H1 (cell line): Measurements from ENCODE around the gene ASH1L. TPM values are rescaled to one million over a fixed set of nuclear protein-coding genes. Genes with fewer than 3 reads are reported as not detected.

Experiments used
- CTCF ChIA-PET: fragments of 300-600 bp; sonication (Branson Sonifier 250); formaldehyde crosslinking; loops from one replicate; lab custom pipeline; 2021; ENCODE audit not compliant: partially characterized antibody; lab: Charles Lee
- POLR2A ChIA-PET: fragments of 300-600 bp; sonication (Branson Sonifier 250); formaldehyde crosslinking; loops from one replicate; lab custom pipeline; 2021; ENCODE audit warnings: inconsistent platforms; ENCODE audit not compliant: partially characterized antibody; lab: Charles Lee
- DNase-seq, 2 experiments: peaks; one replicate each; pipeline versions ENCODE4 v3.0.0 to v3.0.0-alpha.2; 2010 to 2022; ENCODE audit warnings: low spot score in 2 of 2, low read depth in 1 of 2, mixed read lengths in 1 of 2
- FAIRE-seq: peaks from 2 replicates; lab custom pipeline; 2011; peaks lifted over from hg19 to GRCh38; lab: Jason Lieb, UNC
- H2AFZ ChIP-seq: 2 replicates; pipeline ENCODE4 v1.8.1; 2012; ENCODE audit warnings: low read length, inconsistent platforms
- H2AK5ac ChIP-seq: 2 replicates; pipeline ENCODE4 v1.6.1; 2013; ENCODE audit warnings: low read depth, low read length
- H2BK120ac ChIP-seq: replicated peaks from 2 replicates; pipeline ENCODE3; 2013; ENCODE audit warnings: low read depth, low read length, inconsistent platforms
- H2BK12ac ChIP-seq: 2 replicates; pipeline ENCODE4 v1.6.1; 2013; ENCODE audit warnings: low read depth, low read length
- H2BK15ac ChIP-seq: 2 replicates; pipeline ENCODE4 v1.6.1; 2013; ENCODE audit warnings: low read length
- H2BK20ac ChIP-seq: 2 replicates; pipeline ENCODE4 v1.6.1; 2013; ENCODE audit warnings: low read length
- H2BK5ac ChIP-seq: 2 replicates; pipeline ENCODE4 v1.6.1; 2013; ENCODE audit warnings: low read depth, low read length
- H3K14ac ChIP-seq: 2 replicates; pipeline ENCODE4 v1.6.1; 2013; ENCODE audit warnings: inconsistent platforms; ENCODE audit not compliant: insufficient read length
- H3K18ac ChIP-seq: 2 replicates; pipeline ENCODE4 v1.6.1; 2013; ENCODE audit warnings: low read length; ENCODE audit errors: extremely low read depth
- H3K23ac ChIP-seq: 2 replicates; pipeline ENCODE4 v1.6.1; 2013; ENCODE audit warnings: inconsistent platforms; ENCODE audit not compliant: insufficient read length
- H3K23me2 ChIP-seq: 2 replicates; pipeline ENCODE4 v1.6.1; 2013; ENCODE audit warnings: low read depth, low read length
- H3K27ac ChIP-seq: 2 replicates; pipeline ENCODE4 v1.6.1; 2011; ENCODE audit warnings: low read depth, low read length, inconsistent platforms
- H3K27me3 ChIP-seq, 4 experiments: replicated peaks in 1 of 4; 1 replicate in 1 of 4; 2 replicates in 3 of 4; pipeline versions ENCODE4 v1.6.1 to v1.8.1; 2011 to 2013; ENCODE audit warnings: low read length in 3 of 4, mild to moderate bottlenecking in 3 of 4, inconsistent platforms in 2 of 4, mixed read lengths in 2 of 4, moderate library complexity in 1 of 4; ENCODE audit not compliant: control insufficient read depth in 3 of 4, insufficient read depth in 3 of 4; ENCODE audit errors: extremely low read depth in 1 of 4
- H3K36me3 ChIP-seq, 4 experiments: 2 replicates each; pipeline versions ENCODE4 v1.6.1 to v1.8.1; 2011 to 2013; ENCODE audit warnings: mild to moderate bottlenecking in 4 of 4, low read length in 3 of 4, moderate library complexity in 2 of 4, control low read depth in 1 of 4, inconsistent platforms in 1 of 4; ENCODE audit not compliant: insufficient read depth in 4 of 4, control insufficient read depth in 2 of 4
- H3K4ac ChIP-seq: replicated peaks from 2 replicates; pipeline ENCODE3; 2013; ENCODE audit warnings: low read length, low read depth, mixed read lengths, inconsistent platforms; ENCODE audit not compliant: insufficient read length
- H3K4me1 ChIP-seq, 4 experiments: replicated peaks in 1 of 4; 1 replicate in 1 of 4; 2 replicates in 3 of 4; pipeline versions ENCODE4 v1.6.1 to v1.8.1; 2011 to 2013; ENCODE audit warnings: low read length in 3 of 4, inconsistent platforms in 2 of 4, mixed read lengths in 1 of 4; ENCODE audit not compliant: insufficient read depth in 4 of 4, control insufficient read depth in 3 of 4
- H3K4me2 ChIP-seq, 2 experiments: 2 replicates each; pipeline versions ENCODE4 v1.6.1 to v1.8.1; 2011 to 2013; ENCODE audit warnings: low read depth in 2 of 2, low read length in 2 of 2, control low read depth in 1 of 2, inconsistent platforms in 1 of 2, mild to moderate bottlenecking in 1 of 2; ENCODE audit not compliant: insufficient read depth in 1 of 2
- H3K4me3 ChIP-seq, 4 experiments: fragments of 200-600, 300-600 bp in 1 of 4; sonication (generic), shearing (Covaris generic), sonication (Bioruptor Twin) in 1 of 4; 2 replicates each; pipeline versions ENCODE4 v1.5.1 to v1.8.1; 2011 to 2016; ENCODE audit warnings: low read length in 4 of 4, low read depth in 3 of 4, control low read depth in 2 of 4, inconsistent platforms in 2 of 4, mild to moderate bottlenecking in 2 of 4, mixed read lengths in 1 of 4, moderate library complexity in 1 of 4; ENCODE audit not compliant: insufficient read depth in 2 of 4; ENCODE audit errors: extremely low read depth in 1 of 4
- H3K56ac ChIP-seq: replicated peaks from 2 replicates; pipeline ENCODE3; 2013; ENCODE audit warnings: low read depth, mild to moderate bottlenecking, mixed read lengths, low read length, inconsistent platforms; ENCODE audit not compliant: insufficient read length
- H3K79me1 ChIP-seq: 2 replicates; pipeline ENCODE4 v1.6.1; 2013; ENCODE audit warnings: low read depth, low read length, control low read depth
- H3K79me2 ChIP-seq, 2 experiments: 2 replicates each; pipeline versions ENCODE4 v1.6.1 to v1.8.1; 2012 to 2013; ENCODE audit warnings: low read length in 2 of 2, mild to moderate bottlenecking in 2 of 2, inconsistent platforms in 1 of 2; ENCODE audit not compliant: insufficient read depth in 2 of 2, control insufficient read depth in 1 of 2
- H3K9ac ChIP-seq, 4 experiments: replicated peaks in 1 of 4; 1 replicate in 1 of 4; 2 replicates in 3 of 4; pipeline versions ENCODE4 v1.6.1 to v1.8.1; 2011 to 2013; ENCODE audit warnings: low read depth in 3 of 4, low read length in 3 of 4, control low read depth in 2 of 4, mild to moderate bottlenecking in 2 of 4, moderate library complexity in 2 of 4, inconsistent platforms in 1 of 4; ENCODE audit errors: extremely low read depth in 1 of 4
- H3K9me3 ChIP-seq, 2 experiments: 2 replicates each; pipeline versions ENCODE4 v1.6.1 to v1.8.1; 2012 to 2013; ENCODE audit warnings: mild to moderate bottlenecking in 2 of 2, moderate library complexity in 2 of 2, control low read depth in 1 of 2, inconsistent platforms in 1 of 2, low read depth in 1 of 2, low read length in 1 of 2, mixed read lengths in 1 of 2; ENCODE audit not compliant: insufficient read depth in 2 of 2
- H4K20me1 ChIP-seq, 2 experiments: replicated peaks in 1 of 2; 2 replicates each; pipeline versions ENCODE3 to v1.8.1; 2011 to 2013; ENCODE audit warnings: inconsistent platforms in 2 of 2, low read length in 2 of 2, mild to moderate bottlenecking in 1 of 2; ENCODE audit not compliant: insufficient read depth in 2 of 2, control insufficient read depth in 1 of 2
- H4K5ac ChIP-seq: 2 replicates; pipeline ENCODE4 v1.6.1; 2013; ENCODE audit warnings: low read length, low read depth, mixed read lengths, inconsistent platforms; ENCODE audit not compliant: insufficient read length
- H4K8ac ChIP-seq: 2 replicates; pipeline ENCODE4 v1.8.0; 2013; ENCODE audit warnings: mild to moderate bottlenecking, moderate library complexity, low read length, inconsistent platforms; ENCODE audit not compliant: insufficient read depth; ENCODE audit errors: extremely low read depth
- H4K91ac ChIP-seq: replicated peaks from 2 replicates; pipeline ENCODE3; 2013; ENCODE audit warnings: low read length, mixed read lengths, inconsistent platforms; ENCODE audit not compliant: insufficient read length
- ATF3 ChIP-seq: IDR thresholded peaks from 2 replicates; pipeline ENCODE4 v1.6.1; 2011; ENCODE audit warnings: low read depth, mild to moderate bottlenecking, low read length; ENCODE audit not compliant: insufficient read depth
- CHD2 ChIP-seq: IDR thresholded peaks from 2 replicates; pipeline ENCODE4 v1.6.1; 2012; ENCODE audit warnings: low read length, improper control_type of control experiment
- HDAC6 ChIP-seq: IDR thresholded peaks from one replicate; pipeline ENCODE4 v1.7.1; 2012; ENCODE audit warnings: low read depth, mild to moderate bottlenecking, inconsistent platforms, low read length, moderate library complexity
- JUN ChIP-seq: IDR thresholded peaks from 2 replicates; pipeline ENCODE4 v1.6.1; 2011; ENCODE audit warnings: low read depth, mild to moderate bottlenecking, improper control_type of control experiment, low read length
- RXRA ChIP-seq: IDR thresholded peaks from 2 replicates; pipeline ENCODE4 v1.6.1; 2011; ENCODE audit warnings: low read depth, mild to moderate bottlenecking, low read length, moderate library complexity; ENCODE audit not compliant: insufficient read depth
- SIN3A ChIP-seq, 2 experiments: IDR thresholded peaks in 1 of 2; conservative IDR thresholded peaks in 1 of 2; 2 replicates each; pipeline ENCODE4 v1.6.1; 2011 to 2012; ENCODE audit warnings: low read length in 2 of 2, improper control_type of control experiment in 1 of 2, low read depth in 1 of 2, mild to moderate bottlenecking in 1 of 2
- WGBS, 2 experiments: shearing (Covaris generic) in 1 of 2; methylation state at CpG; one replicate each; pipeline versions ENCODE4 v1.1.6 to v1.1.7; 2013 to 2015; ENCODE audit warnings: low lambda C conversion rate in 2 of 2, mixed read lengths in 2 of 2, inconsistent platforms in 1 of 2, low coverage in 1 of 2, missing lambda C conversion rate in 1 of 2; ENCODE audit not compliant: insufficient replicate concordance in 2 of 2, insufficient coverage in 1 of 2, insufficient read length in 1 of 2; ENCODE audit errors: extremely low coverage in 1 of 2, missing lambda C conversion rate in 1 of 2; 5-methylcytosine and 5-hydroxymethylcytosine counted together
- polyA plus RNA-seq, 7 experiments: library from polyadenylated mRNA; depleted of rRNA in 3 of 7; stranded (reverse) in 5 of 7; unstranded in 2 of 7; fragments of >200 nt in 5 of 7; fragments of 200-250 nt in 2 of 7; gene quantifications; 1 replicate in 5 of 7; 2 replicates in 1 of 7; 4 replicates in 1 of 7; pipeline versions ENCODE4 v1.2.1 to v1.2.3, GENCODE V29; 2011 to 2013; ENCODE audit warnings: missing spikeins in 2 of 7, mixed read lengths in 2 of 7
- total RNA-seq: library from RNA; stranded (reverse); fragmentation: NEBNext Ultra II Directional; extraction: Animal tissue kit (Norgen Biotek cat#: 25700); gene quantifications from 2 replicates; pipeline ENCODE4 v1.2.1, GENCODE V29; 2021

Gene ASH1L
- total and polyA plus RNA-seq, 2 of the 8 experiments (the other 6 are each of a cell fraction or from before 2014, with no cell fraction given), result 7.5 to 27.6 TPM

GRCh38 chr1:155320252-155320651 is 242.4 kb downstream of the ASH1L start:
- peak overlapping the region; percentile 73 to 97 for H3K4me2 ChIP-seq
- no peak overlapping the region for H3K9ac ChIP-seq
- H3K27ac ChIP-seq, result no peak overlapping the region

More at GRCh38 chr1:155320252-155320651, 242.4 kb downstream of the ASH1L start:
- Histone ChIP-seq H2AK5ac (no peak overlapping the region), H3K4ac (no peak overlapping the region), H3K79me1 (no peaks in the 10 kb centered on the region), H3K36me3 (peaks cover 4 to 25% (median 16%) of the 10 kb centered on the region in 4 experiments; a peak in 6 of 8 replicates), H4K8ac (no peak overlapping the region), H3K4me3 (peak overlapping the region; percentile 42 to 94 (median 76); a peak in 7 of 8 replicates), H2AFZ (no peak overlapping the region), H3K56ac (no peak overlapping the region), H2BK15ac (no peak overlapping the region), H3K18ac (no peak overlapping the region), H2BK5ac (peak overlapping the region; percentile 60), H3K9me3 (no peaks in the 10 kb centered on the region), H2BK120ac (no peak overlapping the region), H2BK12ac (no peak overlapping the region), H3K14ac (no peak overlapping the region), H3K23ac (no peak overlapping the region), H4K91ac (no peak overlapping the region), H3K23me2 (peaks cover 16% of the 10 kb centered on the region; the same call in 1 of the 2 replicates), H4K5ac (no peak overlapping the region), H2BK20ac (no peak overlapping the region), H4K20me1 (peaks cover 8 to 18% of the 10 kb centered on the region in 2 experiments), H3K27me3 (peaks cover 0 to 5% (median 3%) of the 10 kb centered on the region in 4 experiments; a peak in 4 of 7 replicates), H3K79me2 (no peaks in the 10 kb centered on the region), H3K4me1 (peaks cover 6 to 20% (median 12%) of the 10 kb centered on the region in 4 experiments; a peak in 6 of 7 replicates)
- ChIA-PET CTCF (interaction anchor here (0.8 to 15.0 kb wide), 9 partner anchors 9 to 127 kb away, joined by 3 to 227 read pairs (median 8); partner anchors contain the start of genes CLK2, ENTREP3 and FDPS), POLR2A (interaction anchor here (0.8 to 4.6 kb wide), 16 partner anchors 8 to 147 kb away, joined by 3 to 21 read pairs (median 4); partner anchors contain the start of genes CLK2, FDPS, KRTCAP2 and MTX1)
- TF ChIP-seq CHD2, result no peak
- no peak for TF ChIP-seq ATF3
- TF ChIP-seq HDAC6, result no peak
- no peak for TF ChIP-seq JUN
- TF ChIP-seq RXRA, result no peak
- no peak for TF ChIP-seq SIN3A (conservative IDR thresholded peaks at IDR 0.05 in 1 of 2, IDR thresholded peaks at IDR 0.05 in 1 of 2; ENCODE audit: low read depth in 1 of 2, low read length in 2 of 2)
- WGBS, 2 experiments, result 73% methylated on average over 11 of the region's 11 CpGs; no CpG with 5 or more reads in 1 of the 2 experiments
- DNase-seq (no peak), FAIRE-seq (no peak)
